Ecto neural progenitor cell (in vitro differentiated cells): ENCODE measurements around the gene FGF9.

Source experiments
- DNase-seq: peaks from one replicate; pipeline ENCODE4 v3.0.0-alpha.2; 2018; ENCODE audit warnings: low spot score

FGF9 gene

DNA sequence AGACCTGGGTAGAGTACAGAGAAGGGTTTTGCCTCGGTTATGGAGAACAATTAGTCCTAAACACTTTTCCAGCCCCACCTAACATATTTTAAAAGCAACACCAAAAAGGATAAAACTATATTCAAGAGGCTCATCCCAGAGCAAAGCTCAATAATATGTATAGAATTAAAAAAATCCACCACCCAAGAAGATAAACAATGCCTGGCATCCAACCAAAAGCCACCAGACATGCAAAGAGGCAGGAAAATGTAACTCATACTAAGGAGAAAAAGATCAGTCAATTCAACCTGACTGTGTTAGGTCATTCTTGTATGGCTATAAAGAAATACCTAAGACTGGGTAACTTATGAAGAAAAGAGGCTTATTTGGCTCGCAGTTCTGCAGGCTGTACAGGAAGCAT is 39.3 kb downstream of the FGF9 start:
- no peak for DNase-seq

DNA sequence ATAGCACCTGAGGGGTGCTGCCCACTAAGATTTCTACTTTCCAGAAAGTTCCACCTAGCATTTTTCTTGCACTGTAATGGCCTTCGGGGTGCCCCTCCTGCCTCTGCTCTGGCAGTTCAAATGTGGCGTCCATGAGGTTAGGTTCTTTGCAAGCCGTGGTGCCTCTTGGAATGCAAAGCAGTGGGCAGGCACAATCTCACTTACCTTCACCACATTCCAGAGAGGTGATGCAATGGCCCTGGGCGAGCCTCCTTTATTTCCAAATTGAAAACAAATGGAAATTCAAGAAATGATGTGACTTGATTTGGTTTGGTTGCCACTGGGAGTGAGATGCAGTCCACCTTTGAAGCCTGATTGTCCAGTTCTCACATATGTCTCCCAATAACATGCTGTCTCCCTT is 46.9 kb downstream of the FGF9 start:
- no peak for DNase-seq

- DNase-seq, result no peak
These were observed 48.6 kb downstream of the FGF9 start for GRCh38 chr13:21719463-21719862.

DNA sequence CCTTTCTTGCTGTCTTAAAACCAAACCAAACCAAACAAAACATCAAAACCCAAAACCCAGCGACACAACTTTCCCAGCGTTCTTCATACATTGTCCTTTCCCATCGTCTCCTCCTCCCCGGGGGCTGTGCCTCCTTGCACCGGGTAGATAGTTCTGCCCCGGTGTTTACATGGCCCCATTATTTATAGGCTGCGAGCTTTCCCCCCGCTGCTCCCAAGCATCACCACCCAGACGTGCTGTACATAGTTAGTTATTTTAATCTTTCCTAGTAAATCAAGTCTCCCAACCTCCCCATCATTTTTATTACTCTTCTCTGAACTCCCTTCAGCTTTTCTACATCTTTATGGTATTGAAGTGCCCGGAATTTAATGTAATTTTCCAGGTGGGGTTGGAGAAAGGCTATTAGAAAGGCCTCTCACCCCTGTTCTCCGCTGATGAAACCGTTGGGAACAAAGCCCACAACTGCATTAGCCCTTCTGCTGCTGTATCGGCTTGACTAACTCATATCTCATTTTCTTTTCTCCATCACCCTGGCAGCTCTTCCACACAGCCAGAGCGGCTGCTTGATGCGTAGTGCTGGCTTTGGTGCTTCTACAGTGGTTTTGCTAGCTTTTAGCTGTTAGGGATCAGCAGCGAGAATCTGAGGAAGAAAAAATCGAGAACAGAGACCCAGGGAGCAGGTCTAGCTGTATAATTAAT is 53.1 kb downstream of the FGF9 start:
- no peak for DNase-seq

GRCh38 chr13:21730186-21730880 is 59.5 kb downstream of the FGF9 start:
- no peak for DNase-seq

DNA sequence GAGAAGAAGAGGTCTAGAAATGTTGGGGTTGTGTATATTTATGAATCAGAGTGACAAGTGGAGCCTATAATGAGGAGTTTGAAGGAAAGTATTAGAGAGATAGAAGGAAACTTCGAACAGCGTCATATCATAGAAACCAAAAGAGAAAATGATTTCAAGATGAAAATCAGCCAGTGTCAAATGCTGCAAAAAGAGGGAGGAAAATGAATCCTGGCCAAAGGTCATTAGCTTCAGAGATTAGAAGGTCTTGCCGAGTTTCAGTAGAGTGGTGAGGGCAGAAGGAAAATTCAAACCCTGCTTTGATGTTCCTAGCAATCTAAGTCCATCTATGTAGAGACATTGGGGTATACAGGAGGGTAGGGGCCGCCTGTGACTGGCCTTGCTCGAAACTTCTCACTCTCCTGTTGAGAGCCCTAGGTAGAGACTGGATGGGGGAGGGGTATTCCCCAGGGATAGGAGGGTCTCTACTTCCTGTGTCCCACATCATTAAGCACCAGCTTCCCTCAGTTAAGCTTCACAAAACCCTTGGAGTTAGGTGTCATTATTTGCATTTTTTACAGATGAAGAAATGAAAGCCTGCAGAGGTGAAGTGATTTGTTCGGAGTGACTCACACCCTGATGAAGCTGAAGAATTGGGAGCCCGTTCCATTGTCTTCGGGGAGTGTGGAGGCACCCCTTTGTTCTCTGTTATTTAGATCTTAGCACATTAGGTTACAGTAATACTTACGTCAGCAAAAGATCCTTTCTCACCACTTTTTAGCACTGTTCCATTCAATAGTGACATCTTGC is 62.8 kb downstream of the FGF9 start:
- DNase-seq, result no peak

GRCh38 chr13:21734961-21735360 is 64.1 kb downstream of the FGF9 start:
- no peak for DNase-seq

DNA sequence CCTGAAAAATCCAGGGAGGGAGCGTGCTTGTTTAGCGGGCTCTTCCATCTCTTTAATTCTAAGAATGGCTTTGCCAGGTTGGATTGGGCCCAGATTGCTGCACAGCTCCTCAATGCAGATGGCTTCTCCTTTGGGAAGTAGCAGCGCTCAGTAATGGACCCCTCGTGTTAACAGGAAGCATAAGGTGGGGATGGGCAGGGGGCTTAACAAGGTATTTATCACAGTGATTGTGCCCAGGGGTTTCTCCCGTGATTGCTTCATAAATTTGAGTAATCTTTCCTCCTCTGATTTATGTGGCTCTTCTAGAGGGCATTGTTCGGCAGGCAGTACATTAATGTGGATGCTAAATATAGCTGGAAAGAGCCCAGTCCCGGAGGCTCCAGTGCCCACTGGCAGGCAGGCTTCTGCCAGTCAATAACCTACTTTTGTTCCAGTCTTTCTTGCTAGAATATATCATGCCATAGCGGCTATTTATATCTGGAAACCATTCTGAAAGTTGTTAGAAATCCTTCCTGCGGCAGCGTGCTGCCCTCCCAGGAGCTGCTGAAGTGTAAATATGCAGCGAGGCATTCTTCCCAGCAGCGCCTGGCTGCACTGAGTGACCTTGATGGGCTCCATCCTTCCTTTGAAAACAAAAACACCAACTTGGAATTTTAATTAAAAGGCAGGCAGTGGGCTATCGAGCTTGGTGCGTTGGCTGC is 65.0 kb downstream of the FGF9 start:
- DNase-seq, result no peak

GRCh38 chr13:21736926-21737325 is 66.1 kb downstream of the FGF9 start:
- no peak for DNase-seq

DNA sequence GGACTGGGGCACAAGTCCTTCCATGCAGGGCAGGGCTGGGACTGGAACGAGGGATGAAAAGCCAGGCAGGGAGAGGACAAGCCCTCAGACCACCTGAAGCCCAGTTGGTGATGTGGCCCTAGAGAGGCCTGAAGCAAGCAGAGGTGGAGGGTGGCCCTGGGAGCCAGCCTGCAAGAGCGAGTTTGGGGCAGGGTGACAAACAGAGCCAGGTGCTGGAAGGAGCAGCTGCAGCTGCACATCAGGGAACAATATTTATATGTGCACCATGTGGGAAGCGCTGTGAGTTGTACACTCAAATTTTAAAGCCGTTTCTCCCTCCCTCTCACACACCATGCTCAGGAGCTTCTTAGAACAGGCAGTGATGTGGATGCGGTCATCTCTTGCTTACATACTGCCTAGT is 67.8 kb downstream of the FGF9 start:
- no peak for DNase-seq

DNA sequence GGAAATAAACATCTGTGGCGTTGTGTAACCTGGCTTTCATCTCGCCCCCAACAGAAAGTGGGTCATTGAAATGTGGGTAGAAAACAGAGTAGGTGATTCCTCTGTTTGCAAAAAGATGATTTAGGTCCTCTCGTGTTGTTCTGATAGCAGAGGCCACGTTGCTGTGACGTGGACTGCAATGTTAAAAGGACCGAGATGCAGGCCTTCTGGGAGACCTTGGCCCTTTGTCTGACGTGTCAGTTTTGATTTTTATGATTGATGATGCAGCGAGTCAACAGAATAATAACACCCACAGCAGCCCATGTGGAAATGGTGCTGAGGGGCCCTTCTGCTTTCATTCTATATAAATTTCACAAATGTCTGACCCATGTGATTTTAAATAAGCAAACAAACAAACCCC is 68.9 kb downstream of the FGF9 start:
- no peak for DNase-seq

DNA sequence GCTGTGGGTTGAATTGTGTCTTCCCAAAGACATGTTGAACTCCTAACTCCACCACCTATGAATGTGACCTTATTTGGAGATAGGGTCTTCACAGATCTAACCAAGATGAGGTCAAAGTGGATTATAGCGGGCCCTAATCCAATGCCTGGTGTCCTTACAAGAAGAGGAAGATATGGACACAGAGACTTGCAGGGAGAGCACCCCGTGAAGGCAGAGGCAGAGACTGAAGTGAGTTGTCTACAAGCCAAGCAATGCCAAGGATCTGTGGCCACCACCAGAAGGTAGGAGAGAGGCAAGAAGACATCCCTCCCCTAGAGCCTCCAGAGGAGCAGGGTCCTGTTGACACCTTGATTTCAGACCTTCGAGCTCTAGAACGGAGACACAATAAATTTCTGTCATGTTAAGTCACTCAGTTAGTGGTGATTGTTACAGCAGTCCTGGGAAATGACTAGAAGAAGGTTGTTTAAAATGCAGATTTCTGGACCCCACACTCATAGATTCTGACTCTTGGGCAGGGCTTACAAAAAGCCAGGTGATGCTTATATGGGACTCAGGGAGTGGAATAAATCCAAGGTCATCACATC is 70.6 kb downstream of the FGF9 start:
- DNase-seq, result no peak

GRCh38 chr13:21742096-21742495 is 71.2 kb downstream of the FGF9 start:
- DNase-seq, result no peak

DNA sequence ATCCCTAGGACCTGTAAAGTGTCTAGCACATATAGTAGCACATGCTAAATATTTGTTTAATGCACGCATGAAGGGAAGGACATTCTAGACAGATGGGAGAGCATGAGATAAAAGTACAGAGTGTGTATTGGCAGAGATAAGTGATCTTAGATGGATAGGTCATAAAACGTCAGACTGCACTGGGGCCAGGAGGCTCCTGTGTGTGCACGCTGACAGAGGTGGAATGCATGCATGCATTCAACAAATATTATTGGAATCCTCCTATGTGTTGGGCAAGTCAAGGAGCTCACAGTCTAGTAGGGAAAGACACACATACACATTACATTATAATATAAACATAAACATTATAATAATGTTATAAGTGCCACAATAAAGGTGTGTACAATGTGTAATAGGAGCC is 73.3 kb downstream of the FGF9 start:
- no peak for DNase-seq

GRCh38 chr13:21745307-21745706 is 74.4 kb downstream of the FGF9 start:
- no peak for DNase-seq

DNA sequence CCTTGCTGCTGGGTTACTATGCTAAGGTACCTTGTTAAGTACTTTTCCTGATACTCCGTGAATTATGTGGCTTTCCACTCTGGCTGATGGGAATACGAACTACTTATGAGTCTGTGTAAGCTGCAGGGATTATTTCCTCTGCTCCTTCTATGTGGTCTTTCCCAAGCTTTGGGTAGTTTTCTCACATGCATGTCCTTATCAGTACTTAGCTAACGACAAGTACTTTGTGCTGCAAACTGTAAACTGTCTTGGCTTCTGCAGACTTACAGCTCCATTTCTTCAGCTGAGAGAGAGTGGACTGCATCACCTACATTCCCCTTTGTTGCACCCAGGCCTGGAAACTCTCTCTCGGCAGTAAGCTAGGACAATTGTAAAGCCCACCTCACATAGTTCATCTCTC is 76.6 kb downstream of the FGF9 start:
- DNase-seq, result no peak

GRCh38 chr13:21748166-21748565 is 77.3 kb downstream of the FGF9 start:
- DNase-seq, result no peak

DNA sequence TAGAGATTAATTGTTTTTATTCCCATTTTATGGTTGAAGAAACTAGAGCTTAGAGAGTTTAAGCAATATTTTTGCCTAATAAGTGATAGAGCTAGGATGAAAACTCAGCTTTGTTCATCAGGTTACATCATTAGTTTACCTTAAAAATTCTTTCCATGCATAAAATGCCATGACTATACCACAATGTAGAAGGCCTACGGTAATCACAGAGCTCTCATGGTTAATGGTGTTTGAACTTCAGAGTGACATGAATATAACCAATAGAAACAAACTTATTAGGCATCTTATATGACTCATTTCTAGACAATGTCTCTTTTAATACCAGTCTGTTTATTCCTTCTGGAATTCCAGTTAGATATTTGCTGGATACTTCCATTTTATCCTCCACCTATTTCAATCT is 78.5 kb downstream of the FGF9 start:
- no peak for DNase-seq

DNA sequence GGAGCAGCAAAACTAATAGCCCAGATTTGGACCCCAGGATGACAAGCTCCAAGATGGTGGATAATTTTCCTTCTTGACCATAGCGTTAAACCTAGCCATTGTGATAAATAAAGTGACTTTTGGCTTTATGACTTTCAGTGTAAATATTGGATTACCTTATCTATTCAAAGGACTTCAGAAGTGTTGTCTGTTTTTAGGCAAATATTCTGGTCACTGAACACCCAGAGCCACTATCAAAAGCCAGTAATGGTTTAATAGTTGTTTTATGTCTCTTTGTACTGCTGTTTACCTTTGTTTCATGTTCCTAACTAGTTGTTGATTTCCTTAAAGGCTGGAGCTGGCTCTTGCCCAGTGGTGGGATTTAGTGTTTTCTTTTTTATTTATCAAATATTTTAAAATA is 81.6 kb downstream of the FGF9 start:
- no peak for DNase-seq

DNA sequence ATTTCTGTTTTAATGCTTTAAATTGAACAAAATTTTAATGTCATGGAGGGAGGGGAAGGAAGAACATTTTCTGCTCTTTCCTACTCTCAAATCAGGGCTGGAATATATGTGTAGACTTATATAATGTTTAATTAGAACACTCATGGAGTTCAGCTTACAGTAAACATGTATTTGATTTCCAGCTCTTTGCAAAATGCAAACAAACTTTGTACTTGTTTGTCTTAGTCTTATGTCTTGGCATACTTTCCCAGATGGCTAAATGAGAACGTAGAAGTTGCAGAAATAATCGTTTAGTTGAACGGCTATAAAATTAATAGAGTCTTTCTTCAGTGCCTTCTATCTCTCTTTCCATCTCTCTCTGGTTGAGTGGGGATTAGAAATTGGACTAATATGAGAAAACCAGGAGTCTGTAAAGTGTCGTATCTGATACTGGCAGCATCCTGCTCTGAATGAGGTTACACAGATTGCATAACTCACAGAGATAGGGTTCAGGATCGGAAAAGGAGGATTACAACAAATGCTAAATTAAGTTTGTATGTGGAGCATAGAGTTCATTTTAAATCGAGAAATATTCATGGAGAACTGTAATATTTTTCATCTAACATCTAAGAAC is 82.3 kb downstream of the FGF9 start:
- DNase-seq, result no peak
